GM18951 (cell line): ENCODE results near the gene CNTFR.
"Not testable (repeated sequence)": the region's sequence is repeated elsewhere in the genome, so short reads cannot be mapped to it uniquely, and the experiment has no call there.

ENCODE experiments used
- POLR2A ChIP-seq: IDR thresholded peaks from 4 replicates; pipeline ENCODE4 v1.6.1; 2011; ENCODE audit warnings: mild to moderate bottlenecking; ENCODE audit not compliant: insufficient read length, insufficient read depth; ENCODE audit errors: extremely low read depth
- in situ Hi-C: fragments of 300-500 bp; cut with MboI; formaldehyde crosslinking; loops from one replicate; pipeline ENCODE4 v1.12.0; 2022; ENCODE audit warnings: low sequenced_read_pairs, mixed read lengths, inconsistent platforms; ENCODE audit not compliant: unreplicated experiment

The CNTFR gene

DNA sequence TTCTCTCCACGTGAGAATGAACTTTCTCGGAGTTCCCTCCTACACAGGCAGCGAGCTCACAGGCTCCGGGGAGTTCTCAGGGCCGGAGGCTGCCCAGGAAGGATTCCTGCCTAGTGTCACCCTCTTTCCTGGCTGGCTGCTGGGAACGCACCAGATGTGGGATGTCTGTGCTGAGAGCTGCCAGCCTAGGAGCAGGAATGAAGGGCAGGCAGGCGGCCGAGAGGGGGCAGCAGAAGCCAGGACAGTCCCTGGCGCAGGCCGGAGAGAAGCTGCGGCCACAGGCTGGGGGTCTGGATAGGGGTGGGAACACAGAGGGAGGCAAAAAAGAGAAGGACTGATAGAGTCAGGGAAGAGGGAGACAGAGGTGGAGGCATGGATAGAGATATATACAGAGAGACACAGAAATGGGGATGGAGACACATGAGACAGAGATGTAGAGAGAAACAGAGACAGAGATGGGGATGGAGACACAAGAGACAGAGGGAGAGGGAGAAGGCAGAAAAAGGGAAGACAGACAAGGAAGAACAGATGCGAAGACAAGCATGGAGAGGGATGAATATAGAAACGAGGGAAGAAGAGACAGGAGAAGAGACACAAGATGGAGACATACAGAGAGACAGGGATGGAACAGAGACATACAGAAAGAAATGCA lies 41.4 kb downstream of the CNTFR start:
- in situ Hi-C loops, result no loop called here

GRCh38 chr9:34546834-34547827 lies 42.4 kb downstream of the CNTFR start:
- in situ Hi-C loops, result no loop called here

More for the DNA sequence above, 41.4 kb downstream of the CNTFR start:
- no peak for TF ChIP-seq POLR2A

DNA sequence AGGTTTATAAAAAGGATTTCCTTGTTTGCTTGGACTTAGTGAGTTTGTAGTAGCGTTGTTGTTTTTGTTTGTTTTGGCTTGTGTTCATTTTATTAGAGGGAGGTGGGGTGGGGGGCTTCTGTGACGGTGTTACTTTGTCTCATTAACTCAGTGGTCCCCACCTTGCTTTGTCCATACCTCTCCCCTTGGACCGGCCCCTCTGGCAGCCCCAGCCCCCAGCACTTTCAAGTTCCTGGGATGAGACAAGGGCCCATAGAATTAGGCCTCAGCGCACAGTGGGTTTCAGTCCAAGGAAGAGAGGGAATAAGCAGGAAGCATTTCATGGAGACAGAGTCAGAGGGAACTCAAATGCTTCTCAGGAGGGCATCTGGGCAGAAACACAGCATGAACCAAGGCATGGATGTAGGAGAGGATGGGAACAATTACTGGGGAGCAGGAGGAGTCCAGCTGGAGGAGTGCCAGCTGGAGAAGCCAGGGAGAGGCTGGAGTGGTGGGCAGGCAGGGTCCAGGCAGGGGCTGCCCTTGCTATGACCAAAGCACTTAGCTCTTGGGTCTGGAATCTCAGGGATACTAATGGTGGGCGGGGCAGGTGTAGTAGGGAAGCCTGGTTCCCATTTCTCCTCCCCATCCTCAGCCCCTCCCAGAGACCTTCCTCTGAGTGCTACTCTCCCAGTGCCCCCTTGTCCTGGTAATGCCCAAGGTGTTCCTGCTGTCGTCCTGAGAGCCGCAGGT lies 43.3 kb downstream of the CNTFR start:
- no peak for TF ChIP-seq POLR2A
- in situ Hi-C loops, result no loop called here

More at GRCh38 chr9:34546834-34547827, 42.4 kb downstream of the CNTFR start:
- no peak for TF ChIP-seq POLR2A

DNA sequence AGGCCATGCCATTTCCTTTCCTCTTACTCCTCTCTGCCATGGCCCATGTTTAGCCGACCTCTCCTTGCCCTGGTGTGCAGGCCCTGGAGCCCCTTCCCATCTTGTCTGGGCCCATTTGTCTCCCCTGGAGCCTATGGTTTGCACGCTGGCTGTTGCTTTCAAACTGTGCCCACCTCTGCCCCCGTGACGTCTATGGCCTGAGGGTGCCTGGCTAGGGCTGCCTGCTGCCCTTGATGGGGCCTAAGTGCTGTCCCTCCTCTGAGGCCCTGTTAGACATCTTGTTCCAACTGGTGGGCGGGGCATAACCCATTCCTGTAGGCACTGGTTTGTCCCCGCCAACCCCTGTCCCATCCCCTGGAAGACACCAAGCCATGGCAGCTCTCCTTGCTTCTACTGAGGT lies 44.0 kb downstream of the CNTFR start:
- in situ Hi-C loops, result no loop called here
- TF ChIP-seq POLR2A, result no peak

GRCh38 chr9:34544035-34544434 lies 45.5 kb downstream of the CNTFR start:
- TF ChIP-seq POLR2A, result no peak
- in situ Hi-C loops, result no loop called here

DNA sequence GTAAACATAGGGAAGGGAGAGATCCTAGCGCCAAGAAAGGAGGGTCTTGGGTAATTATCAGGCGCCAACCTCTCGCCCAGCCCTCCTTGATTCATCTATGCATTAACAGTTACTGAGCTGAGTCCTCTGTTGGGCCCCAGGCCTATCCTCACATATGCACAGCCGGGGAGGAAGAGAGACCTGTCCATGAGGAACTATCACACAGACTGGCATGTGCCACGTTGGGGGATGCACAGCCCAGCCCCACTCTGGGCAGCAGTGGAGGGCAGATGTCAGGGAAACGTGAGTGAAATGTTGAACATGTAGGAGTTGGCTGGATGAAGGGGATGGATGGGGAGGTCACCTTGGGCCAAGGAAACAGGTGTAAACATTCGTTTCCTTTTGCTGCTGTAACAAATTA lies 48.0 kb downstream of the CNTFR start:
- TF ChIP-seq POLR2A, result no peak
- in situ Hi-C loops, result no loop called here

DNA sequence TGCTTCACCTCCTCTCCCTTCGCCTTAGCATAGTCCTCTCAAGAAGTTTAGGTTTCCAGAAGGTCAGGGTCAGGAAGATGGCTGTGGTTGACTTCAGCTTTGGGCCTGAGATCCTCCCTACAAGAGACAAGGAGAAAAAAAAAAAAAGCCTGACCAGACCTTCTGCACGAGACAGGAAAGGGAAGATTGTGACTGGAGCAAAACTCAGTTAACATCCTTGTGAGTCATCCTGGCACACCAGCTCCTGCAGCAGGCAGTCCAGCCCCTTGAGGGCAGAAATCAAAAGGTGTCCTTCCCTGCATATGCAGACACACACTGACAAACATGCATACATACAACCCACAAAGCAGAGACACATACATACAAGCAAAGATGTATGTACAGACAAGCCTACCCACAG lies 48.7 kb downstream of the CNTFR start:
- in situ Hi-C loops, result no loop called here
- TF ChIP-seq POLR2A, result no peak

DNA sequence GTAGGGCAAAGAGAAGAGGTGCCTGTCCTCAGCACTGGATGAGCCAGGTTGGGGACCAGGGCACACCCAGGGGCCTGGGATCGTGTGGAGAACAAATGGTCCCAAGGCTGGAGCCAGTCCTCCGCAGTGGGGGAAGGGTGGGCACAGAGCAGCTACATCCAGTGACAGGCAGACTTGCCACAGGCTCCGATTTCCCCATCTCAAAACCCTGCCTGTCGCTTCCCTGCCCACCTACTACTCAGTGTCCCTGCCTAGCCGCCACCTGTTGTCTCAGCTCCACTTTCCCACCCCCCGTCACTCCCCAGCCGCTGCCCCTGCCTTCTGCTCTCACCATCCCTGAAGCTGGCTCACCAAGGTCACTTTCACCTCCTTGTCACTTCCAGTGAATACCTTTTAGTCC lies 52.8 kb downstream of the CNTFR start:
- in situ Hi-C loops, result no loop called here
- no peak for TF ChIP-seq POLR2A

DNA sequence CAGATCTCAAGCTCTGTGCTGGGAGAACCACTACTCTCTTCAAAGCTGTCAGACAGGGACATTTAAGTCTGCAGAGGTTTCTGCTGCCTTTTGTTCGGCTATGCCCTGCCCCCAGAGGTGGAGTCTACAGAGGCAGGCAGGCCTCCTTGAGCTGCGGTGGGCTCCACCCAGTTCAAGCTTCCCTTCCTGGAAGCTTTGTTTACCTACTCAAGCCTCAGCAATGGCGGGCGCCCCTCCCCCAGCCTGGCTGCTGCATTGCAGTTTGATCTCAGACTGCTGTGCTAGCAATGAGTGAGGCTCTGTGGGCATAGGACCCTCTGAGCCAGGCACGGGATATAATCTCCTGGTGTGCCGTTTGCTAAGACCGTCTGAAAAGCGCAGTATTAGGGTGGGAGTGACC lies 57.5 kb downstream of the CNTFR start:
- in situ Hi-C loops, result not testable (repeated sequence)

DNA sequence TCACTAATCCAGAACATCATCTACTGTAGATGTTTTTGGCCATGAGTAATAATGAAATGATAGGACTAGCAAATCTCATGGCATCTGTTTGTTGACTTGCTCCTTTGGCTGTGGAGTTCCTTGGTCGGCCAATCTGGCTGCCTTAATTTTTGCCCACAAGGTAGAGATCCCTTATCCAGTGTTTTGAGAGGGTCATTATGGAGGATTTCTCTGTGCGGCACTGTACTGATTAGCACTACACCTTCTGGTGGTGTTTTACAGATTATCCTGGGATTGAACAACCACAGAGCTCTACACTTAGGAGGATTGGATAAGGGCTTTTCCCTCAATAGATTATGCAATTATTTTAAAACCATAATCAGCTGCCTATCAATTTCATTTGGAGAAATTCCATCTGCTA lies 63.5 kb downstream of the CNTFR start:
- in situ Hi-C loops, result no loop called here
- no peak for TF ChIP-seq POLR2A

DNA sequence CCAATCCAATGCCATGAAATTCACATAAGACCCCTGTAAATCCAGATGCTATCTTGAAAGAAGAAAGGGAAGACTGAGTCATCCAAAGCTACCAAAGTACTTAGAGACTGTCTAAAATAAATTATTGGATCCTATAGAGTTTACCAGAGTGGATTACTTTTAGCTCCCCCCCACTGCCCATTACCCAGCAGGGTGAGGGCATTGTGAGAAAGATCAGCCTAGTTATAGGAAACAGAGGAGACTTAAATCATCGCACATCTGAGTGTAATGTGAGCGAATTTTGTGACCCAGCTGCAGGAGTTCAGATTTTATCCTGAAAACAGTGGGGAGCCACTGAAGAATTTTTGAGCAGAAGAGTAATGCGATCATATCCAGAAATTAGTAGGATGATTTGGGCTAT lies 65.2 kb downstream of the CNTFR start:
- TF ChIP-seq POLR2A, result no peak
- in situ Hi-C loops, result no loop called here

DNA sequence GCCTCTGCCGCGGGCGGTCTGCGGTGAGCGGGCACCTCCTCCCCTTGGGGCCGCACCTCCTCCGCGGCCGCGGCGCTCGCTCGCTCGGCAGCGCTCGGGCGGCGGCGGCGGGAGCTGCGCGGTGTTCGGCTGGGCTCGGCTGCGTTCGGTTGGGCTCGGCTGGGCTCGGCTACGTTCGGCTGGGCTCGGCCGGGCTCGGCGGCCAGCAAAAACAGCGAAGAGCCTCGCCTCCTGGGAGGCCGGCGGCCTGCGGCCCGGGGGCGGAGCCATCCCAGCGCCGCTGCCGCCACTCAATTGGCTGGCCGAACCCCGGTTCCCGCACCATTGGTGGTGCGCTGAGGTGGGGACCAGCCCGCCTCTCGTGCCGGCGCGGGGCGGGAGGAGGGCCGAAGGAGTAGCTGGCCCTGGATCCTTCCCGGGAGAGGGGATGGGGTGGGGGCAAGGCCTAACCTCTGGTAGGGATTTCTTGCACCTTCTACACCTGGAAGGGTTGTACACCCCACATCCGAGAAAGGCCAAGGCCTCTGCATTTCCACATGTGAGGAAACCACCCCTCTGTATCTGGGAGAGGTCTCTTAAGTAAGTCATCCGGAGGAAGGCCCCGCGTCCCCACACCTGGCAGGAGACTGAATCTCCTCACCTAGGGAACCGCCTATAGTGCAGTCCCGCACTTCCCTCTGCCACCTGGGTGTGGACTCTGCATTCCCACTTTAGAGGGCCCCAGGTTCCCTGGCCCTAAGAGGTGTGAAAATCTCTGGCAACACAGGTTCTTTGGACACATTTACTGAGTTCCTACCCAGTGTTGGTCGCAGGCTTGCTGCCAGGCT lies 66.3 kb downstream of the CNTFR start, which contains the start of gene ENHO:
Gene ENHO (minus strand): TSS at position 20 of the 827 bp plus-strand sequence. CDS start 1,295 bp downstream, outside the sequence.
- in situ Hi-C loops, result no loop called here
- no peak for TF ChIP-seq POLR2A
